GM12864 (cell line): Measurements from ENCODE around the gene ONECUT1.

Experiments
- DNase-seq: peaks from one replicate; pipeline ENCODE4 v3.0.0-alpha.2; 2011; ENCODE audit warnings: low read depth
- H3K4me3 ChIP-seq: 2 replicates; pipeline ENCODE4 v1.5.1; 2011; ENCODE audit warnings: mild to moderate bottlenecking, low read depth, low read length, control low read depth
- TF ChIP-seq, protein P1 (sequence below): IDR thresholded peaks from 2 replicates; pipeline ENCODE4 v1.5.1; 2011; ENCODE audit warnings: low read depth, mild to moderate bottlenecking, moderate library complexity, low read length, control low read depth, inconsistent platforms; ENCODE audit errors: missing control alignments

The ONECUT1 gene

DNA sequence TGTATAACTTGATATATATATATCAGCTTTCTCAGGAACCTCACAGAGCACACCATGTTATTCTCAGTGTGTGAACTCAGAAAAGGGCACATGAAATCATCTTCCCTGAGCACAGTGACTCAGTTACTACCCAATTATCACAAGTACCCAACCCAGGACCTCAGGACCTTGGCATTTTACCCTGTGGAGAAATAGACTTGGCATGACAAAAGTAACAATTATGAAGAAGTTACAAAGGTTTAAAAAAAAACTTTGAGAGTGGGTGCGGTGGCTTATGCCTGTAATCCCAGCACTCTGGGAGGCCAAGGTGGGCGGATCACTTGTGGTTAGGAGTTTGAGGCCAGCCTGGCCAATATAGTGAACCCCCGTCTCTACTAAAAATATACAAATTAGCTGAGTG lies 52.4 kb downstream of the ONECUT1 start:
- H3K4me3 ChIP-seq = no peak overlapping the region
- TF ChIP-seq, protein P1, sequence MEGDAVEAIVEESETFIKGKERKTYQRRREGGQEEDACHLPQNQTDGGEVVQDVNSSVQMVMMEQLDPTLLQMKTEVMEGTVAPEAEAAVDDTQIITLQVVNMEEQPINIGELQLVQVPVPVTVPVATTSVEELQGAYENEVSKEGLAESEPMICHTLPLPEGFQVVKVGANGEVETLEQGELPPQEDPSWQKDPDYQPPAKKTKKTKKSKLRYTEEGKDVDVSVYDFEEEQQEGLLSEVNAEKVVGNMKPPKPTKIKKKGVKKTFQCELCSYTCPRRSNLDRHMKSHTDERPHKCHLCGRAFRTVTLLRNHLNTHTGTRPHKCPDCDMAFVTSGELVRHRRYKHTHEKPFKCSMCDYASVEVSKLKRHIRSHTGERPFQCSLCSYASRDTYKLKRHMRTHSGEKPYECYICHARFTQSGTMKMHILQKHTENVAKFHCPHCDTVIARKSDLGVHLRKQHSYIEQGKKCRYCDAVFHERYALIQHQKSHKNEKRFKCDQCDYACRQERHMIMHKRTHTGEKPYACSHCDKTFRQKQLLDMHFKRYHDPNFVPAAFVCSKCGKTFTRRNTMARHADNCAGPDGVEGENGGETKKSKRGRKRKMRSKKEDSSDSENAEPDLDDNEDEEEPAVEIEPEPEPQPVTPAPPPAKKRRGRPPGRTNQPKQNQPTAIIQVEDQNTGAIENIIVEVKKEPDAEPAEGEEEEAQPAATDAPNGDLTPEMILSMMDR = no peak
- DNase-seq = no peak

GRCh38 chr15:52735231-52736089 lies 54.7 kb downstream of the ONECUT1 start:
- no peak overlapping the region for H3K4me3 ChIP-seq

DNA sequence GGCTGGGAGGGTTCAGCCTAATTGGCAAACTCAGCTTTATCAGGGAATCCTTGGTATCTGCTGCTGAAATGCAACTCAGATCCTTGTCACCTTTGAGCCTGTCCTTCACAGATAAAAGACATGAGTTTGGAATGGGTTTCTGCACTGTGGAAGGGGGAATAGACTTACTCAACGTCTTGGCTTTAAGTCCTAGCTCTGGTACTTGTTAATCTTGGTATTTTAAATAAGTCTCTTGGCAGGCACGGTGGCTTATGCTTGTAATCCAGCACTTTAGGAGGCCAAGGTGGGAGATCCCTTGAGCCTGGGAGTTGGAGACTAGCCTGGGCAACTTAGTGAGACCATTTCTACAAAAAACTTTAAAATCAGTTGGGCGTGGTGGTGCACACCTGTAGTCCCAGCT lies 55.8 kb downstream of the ONECUT1 start:
- TF ChIP-seq, protein P1 = no peak

More at GRCh38 chr15:52735231-52736089, 54.7 kb downstream of the ONECUT1 start:
- DNase-seq = peak; percentile 63
- TF ChIP-seq, protein P1 = peak; percentile 50

DNA sequence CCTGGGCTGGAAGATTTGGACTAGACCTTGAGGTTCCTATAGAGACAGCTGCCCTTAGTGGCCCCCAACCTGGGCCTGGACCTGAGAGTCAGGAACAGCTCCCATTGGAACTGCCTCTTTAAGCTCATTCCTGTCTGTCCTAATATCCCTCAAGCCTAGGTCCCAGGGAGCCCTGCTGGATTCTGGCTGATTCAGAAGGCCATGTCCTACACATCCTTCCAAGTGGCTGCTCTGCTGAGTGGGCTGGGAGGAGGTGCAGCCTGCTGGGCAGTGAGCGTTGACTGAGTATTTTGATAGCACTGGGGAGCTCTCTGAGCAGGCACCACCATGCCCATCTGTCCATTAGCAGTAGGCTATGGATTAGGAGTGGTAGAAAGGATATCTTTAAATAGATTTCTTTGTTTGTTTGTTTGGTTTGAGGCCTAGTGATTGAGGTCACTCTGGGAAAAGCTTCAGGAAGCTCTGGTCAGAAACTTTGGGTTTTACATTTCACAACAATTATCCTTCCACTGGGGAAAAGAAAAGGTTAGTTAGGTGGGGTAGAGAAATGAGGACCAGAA lies 56.4 kb downstream of the ONECUT1 start:
- DNase-seq = no peak
- TF ChIP-seq, protein P1 = no peak
- H3K4me3 ChIP-seq = no peak overlapping the region

More for the DNA sequence above, 55.8 kb downstream of the ONECUT1 start:
- H3K4me3 ChIP-seq = no peak overlapping the region
- DNase-seq = no peak

- TF ChIP-seq, protein P1 = no peak
- H3K4me3 ChIP-seq = no peak overlapping the region
- no peak for DNase-seq
These were observed 57.0 kb downstream of the ONECUT1 start for GRCh38 chr15:52733088-52733487.

DNA sequence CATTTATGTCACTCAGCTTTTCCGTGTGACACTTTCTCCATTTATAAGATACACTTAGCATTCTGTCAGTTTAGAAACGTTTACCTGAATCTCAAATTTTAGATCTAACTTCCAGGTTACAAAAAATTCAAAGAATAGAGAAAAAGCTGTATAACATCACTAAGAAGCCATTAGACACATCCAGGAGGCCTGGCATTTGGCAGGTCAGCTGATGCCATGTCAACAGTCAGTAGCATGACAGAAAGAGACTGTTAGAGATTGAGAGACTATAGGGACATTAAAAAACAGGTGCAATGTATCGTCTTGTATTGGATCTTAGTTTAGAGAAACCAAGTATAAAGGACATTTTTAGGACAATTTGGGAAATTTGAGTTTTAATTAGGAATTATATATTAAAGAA lies 57.6 kb downstream of the ONECUT1 start:
- no peak overlapping the region for H3K4me3 ChIP-seq
- TF ChIP-seq, protein P1 = no peak
- DNase-seq = no peak
